CD8-positive, alpha-beta memory T cell (primary cell): ENCODE data around the gene SERTAD4. TPM values are rescaled to one million over a fixed set of nuclear protein-coding genes. Genes with fewer than 3 reads are reported as not detected.
"Not testable (repeated sequence)": the region's sequence is repeated elsewhere in the genome, so short reads cannot be mapped to it uniquely, and the experiment has no call there.

Experiments used
- CTCF ChIA-PET: fragments of 350-600 bp; sonication (Branson Sonifier 250); formaldehyde crosslinking; loops from one replicate; lab custom pipeline; 2021; ENCODE audit warnings: antibody characterized with exemption; lab: Charles Lee
- POLR2A ChIA-PET: fragments of 350-600 bp; sonication (Branson Sonifier 250); formaldehyde crosslinking; loops from one replicate; lab custom pipeline; 2021; ENCODE audit warnings: antibody characterized with exemption; lab: Charles Lee
- DNase-seq, 5 donors: peaks; one replicate each; pipeline versions ENCODE4 v3.0.0 to v3.0.0-alpha.2; 2020 to 2022; ENCODE audit warnings: mixed read lengths in 1 of 5
- H3K27ac ChIP-seq: one replicate; pipeline ENCODE4 v1.7.0; 2013; ENCODE audit warnings: low read depth, mild to moderate bottlenecking, low read length, moderate library complexity
- H3K27me3 ChIP-seq: 2 replicates; pipeline ENCODE4 v1.7.0; 2013; ENCODE audit warnings: low read length, mild to moderate bottlenecking; ENCODE audit not compliant: insufficient read depth, poor library complexity, severe bottlenecking
- H3K36me3 ChIP-seq: 2 replicates; pipeline ENCODE4 v1.7.0; 2013; ENCODE audit warnings: mild to moderate bottlenecking, low read length, moderate library complexity; ENCODE audit not compliant: insufficient read depth
- H3K4me1 ChIP-seq: 2 replicates; pipeline ENCODE4 v1.7.0; 2013; ENCODE audit warnings: mild to moderate bottlenecking, low read length, moderate library complexity; ENCODE audit not compliant: insufficient read depth
- H3K4me3 ChIP-seq: 2 replicates; pipeline ENCODE4 v1.7.0; 2013; ENCODE audit warnings: mild to moderate bottlenecking, low read length
- H3K9me3 ChIP-seq: 2 replicates; pipeline ENCODE4 v1.7.0; 2013; ENCODE audit warnings: mild to moderate bottlenecking, low read length
- H3K27ac Mint-ChIP-seq, 8 donors: one replicate each; pipeline ENCODE4 v1.8.0; 2020 to 2021; ENCODE audit warnings: mixed read lengths in 8 of 8, mild to moderate bottlenecking in 6 of 8, inconsistent platforms in 3 of 8, moderate library complexity in 3 of 8
- H3K27me3 Mint-ChIP-seq, 2 donors: one replicate each; pipeline ENCODE4 v1.8.0; 2020 to 2021; ENCODE audit warnings: mixed read lengths in 2 of 2, mild to moderate bottlenecking in 1 of 2, moderate library complexity in 1 of 2
- H3K36me3 Mint-ChIP-seq, 3 donors: one replicate each; pipeline ENCODE4 v1.8.0; 2020 to 2021; ENCODE audit warnings: mixed read lengths in 3 of 3, inconsistent platforms in 1 of 3, mild to moderate bottlenecking in 1 of 3
- H3K4me1 Mint-ChIP-seq, 3 donors: one replicate each; pipeline ENCODE4 v1.8.0; 2020 to 2021; ENCODE audit warnings: mixed read lengths in 3 of 3, inconsistent platforms in 1 of 3, mild to moderate bottlenecking in 1 of 3
- H3K4me3 Mint-ChIP-seq, 7 donors: one replicate each; pipeline ENCODE4 v1.8.0; 2020 to 2021; ENCODE audit warnings: mixed read lengths in 7 of 7, mild to moderate bottlenecking in 6 of 7, moderate library complexity in 4 of 7, inconsistent platforms in 2 of 7
- H3K9me3 Mint-ChIP-seq, 5 donors: one replicate each; pipeline ENCODE4 v1.8.0; 2020 to 2022; ENCODE audit warnings: mixed read lengths in 5 of 5, mild to moderate bottlenecking in 3 of 5, moderate library complexity in 2 of 5, inconsistent platforms in 1 of 5
- polyA plus RNA-seq: library from polyadenylated mRNA; unstranded; fragments of 300-500 nt; fragmentation: Illumina TruSeq; gene quantifications from one replicate; pipeline ENCODE4 v1.2.3, GENCODE V29; 2021
- total RNA-seq, 2 experiments: library from RNA; stranded (reverse); gene quantifications; one replicate each; pipeline ENCODE4 v1.2.3, GENCODE V29; 2021

Gene SERTAD4
- total and polyA plus RNA-seq, 3 experiments from 2014 or later = not detected

- no peaks in the 10 kb centered on the region for H3K4me1 ChIP-seq
- ChIA-PET CTCF (no interaction called here), POLR2A (no interaction called here)
- no peak overlapping the region for H3K27ac ChIP-seq
- no peaks in the 10 kb centered on the region for H3K36me3 ChIP-seq
- Mint-ChIP-seq H3K4me1 (no peaks in the 10 kb centered on the region), H3K9me3 (no peaks in the 10 kb centered on the region), H3K36me3 (no peaks in the 10 kb centered on the region), H3K27me3 (peaks cover 10 to 28% of the 10 kb centered on the region in 2 donors), H3K27ac (no peak overlapping the region), H3K4me3 (no peak overlapping the region)
- no peaks in the 10 kb centered on the region for H3K9me3 ChIP-seq
- H3K27me3 ChIP-seq = no peaks in the 10 kb centered on the region
- no peak for DNase-seq
- H3K4me3 ChIP-seq = no peak overlapping the region
These were observed 32.1 kb downstream of the SERTAD4 start for GRCh38 chr1:210264496-210265380.

GRCh38 chr1:210265392-210265955, 32.9 kb downstream of the SERTAD4 start:
- H3K36me3 Mint-ChIP-seq, DNase-seq, H3K9me3 Mint-ChIP-seq, CTCF ChIA-PET, H3K27me3 ChIP-seq, H3K4me3 ChIP-seq, H3K36me3 ChIP-seq, POLR2A ChIA-PET, H3K9me3 ChIP-seq, H3K4me1 ChIP-seq, H3K4me3 Mint-ChIP-seq, H3K27ac Mint-ChIP-seq, H3K27ac ChIP-seq, H3K4me1 Mint-ChIP-seq: not testable (repeated sequence)
- peaks cover 15 to 26% of the 10 kb centered on the region in 2 donors for H3K27me3 Mint-ChIP-seq

GRCh38 chr1:210269981-210270380, 37.4 kb downstream of the SERTAD4 start:
- no peak for DNase-seq
- H3K4me3 ChIP-seq = no peak overlapping the region
- no peaks in the 10 kb centered on the region for H3K27me3 ChIP-seq
- ChIA-PET CTCF (no interaction called here), POLR2A (no interaction called here)
- no peaks in the 10 kb centered on the region for H3K9me3 ChIP-seq
- no peaks in the 10 kb centered on the region for H3K36me3 Mint-ChIP-seq
- no peaks in the 10 kb centered on the region for H3K9me3 Mint-ChIP-seq
- no peak overlapping the region for H3K4me3 Mint-ChIP-seq
- no peaks in the 10 kb centered on the region for H3K36me3 ChIP-seq
- peaks cover 17 to 42% of the 10 kb centered on the region in 2 donors for H3K27me3 Mint-ChIP-seq
- H3K4me1 ChIP-seq = no peaks in the 10 kb centered on the region
- H3K4me1 Mint-ChIP-seq = no peaks in the 10 kb centered on the region
- no peak overlapping the region for H3K27ac Mint-ChIP-seq
- H3K27ac ChIP-seq = no peak overlapping the region

- POLR2A ChIA-PET = no interaction called here
These were observed 40.1 kb downstream of the SERTAD4 start for GRCh38 chr1:210272666-210273065.

GRCh38 chr1:210280221-210280620, 47.6 kb downstream of the SERTAD4 start:
- Histone ChIP-seq H3K9me3 (no peaks in the 10 kb centered on the region), H3K27me3 (no peaks in the 10 kb centered on the region), H3K36me3 (no peaks in the 10 kb centered on the region), H3K27ac (no peak overlapping the region), H3K4me3 (no peak overlapping the region), H3K4me1 (no peaks in the 10 kb centered on the region)
- H3K9me3 Mint-ChIP-seq = peaks cover 9 to 40% (median 32%) of the 10 kb centered on the region in 5 donors
- H3K27me3 Mint-ChIP-seq = peaks cover 15 to 42% of the 10 kb centered on the region in 2 donors
- DNase-seq = no peak
- ChIA-PET CTCF (no interaction called here), POLR2A (no interaction called here)
- no peak overlapping the region for H3K4me3 Mint-ChIP-seq
- no peaks in the 10 kb centered on the region for H3K4me1 Mint-ChIP-seq
- no peaks in the 10 kb centered on the region for H3K36me3 Mint-ChIP-seq
- no peak overlapping the region for H3K27ac Mint-ChIP-seq

More at GRCh38 chr1:210272666-210273065, 40.1 kb downstream of the SERTAD4 start:
- Histone ChIP-seq H3K27me3 (no peaks in the 10 kb centered on the region), H3K4me1 (no peaks in the 10 kb centered on the region), H3K27ac (no peak overlapping the region), H3K4me3 (no peak overlapping the region), H3K9me3 (no peaks in the 10 kb centered on the region), H3K36me3 (no peaks in the 10 kb centered on the region)
- Mint-ChIP-seq H3K9me3 (no peaks in the 10 kb centered on the region), H3K4me1 (no peaks in the 10 kb centered on the region), H3K27me3 (peaks cover 17 to 37% of the 10 kb centered on the region in 2 donors), H3K4me3 (no peak overlapping the region), H3K27ac (no peak overlapping the region), H3K36me3 (no peaks in the 10 kb centered on the region)
- CTCF ChIA-PET = no interaction called here
- no peak for DNase-seq

- CTCF ChIA-PET = no interaction called here
- Mint-ChIP-seq H3K36me3 (no peaks in the 10 kb centered on the region), H3K27ac (no peak overlapping the region), H3K4me3 (no peak overlapping the region), H3K27me3 (peaks cover 23 to 68% of the 10 kb centered on the region in 2 donors), H3K9me3 (peaks cover 0 to 2% (median 0%) of the 10 kb centered on the region in 5 donors), H3K4me1 (peaks cover 5 to 11% (median 5%) of the 10 kb centered on the region in 3 donors)
- Histone ChIP-seq H3K27ac (no peak overlapping the region), H3K4me3 (no peak overlapping the region), H3K4me1 (no peaks in the 10 kb centered on the region), H3K27me3 (peaks cover 9% of the 10 kb centered on the region), H3K36me3 (no peaks in the 10 kb centered on the region), H3K9me3 (no peaks in the 10 kb centered on the region)
- DNase-seq = no peak
- POLR2A ChIA-PET = no interaction called here
These were observed 55.5 kb downstream of the SERTAD4 start for GRCh38 chr1:210288116-210288515.

GRCh38 chr1:210289248-210289647, 56.7 kb downstream of the SERTAD4 start:
- DNase-seq = no peak
- Mint-ChIP-seq H3K9me3 (no peaks in the 10 kb centered on the region), H3K4me1 (peaks cover 5 to 11% (median 5%) of the 10 kb centered on the region in 3 donors), H3K27me3 (peaks cover 22 to 67% of the 10 kb centered on the region in 2 donors), H3K27ac (no peak overlapping the region), H3K4me3 (no peak overlapping the region), H3K36me3 (no peaks in the 10 kb centered on the region)
- Histone ChIP-seq H3K27me3 (peaks cover 9% of the 10 kb centered on the region), H3K4me3 (no peak overlapping the region), H3K36me3 (no peaks in the 10 kb centered on the region), H3K4me1 (no peaks in the 10 kb centered on the region), H3K9me3 (no peaks in the 10 kb centered on the region), H3K27ac (no peak overlapping the region)
- POLR2A ChIA-PET = no interaction called here
- CTCF ChIA-PET = no interaction called here

GRCh38 chr1:210291081-210291764, 58.6 kb downstream of the SERTAD4 start:
- H3K4me1 Mint-ChIP-seq = peaks cover 5 to 11% (median 5%) of the 10 kb centered on the region in 3 donors
- peak overlapping the region in 1 of 8 donors; percentile 36 for H3K27ac Mint-ChIP-seq
- H3K36me3 Mint-ChIP-seq = no peaks in the 10 kb centered on the region
- no peak overlapping the region for H3K4me3 ChIP-seq
- POLR2A ChIA-PET = no interaction called here
- H3K27ac ChIP-seq = no peak overlapping the region
- DNase-seq = no peak
- H3K4me1 ChIP-seq = no peaks in the 10 kb centered on the region
- H3K36me3 ChIP-seq = no peaks in the 10 kb centered on the region
- CTCF ChIA-PET = interaction anchor here (1.1 kb wide), 1 partner anchor 19 kb away, joined by 4 read pairs; no protein-coding TSS in a partner anchor
- H3K4me3 Mint-ChIP-seq = no peak overlapping the region
- H3K27me3 ChIP-seq = peaks cover 9% of the 10 kb centered on the region
- H3K9me3 ChIP-seq = no peaks in the 10 kb centered on the region
- H3K27me3 Mint-ChIP-seq = peaks cover 26 to 60% of the 10 kb centered on the region in 2 donors
- no peaks in the 10 kb centered on the region for H3K9me3 Mint-ChIP-seq
